Measurements from ENCODE around the gene RGS3.

The RGS3 gene

GRCh38 chr9:113570106-113570505 is 106.6 kb downstream of the RGS3 start:
- TF ChIP-seq EP300 (IDR thresholded peaks at IDR 0.05; ENCODE audit: borderline replicate concordance), result no peak
- TF ChIP-seq NFIC (IDR thresholded peaks at IDR 0.05), result no peak
- no peak for TF ChIP-seq CEBPB (IDR thresholded peaks at IDR 0.05)
- no peak for TF ChIP-seq TCF12 (IDR thresholded peaks at IDR 0.05; ENCODE audit: low read depth)
- TF ChIP-seq EGR1 (IDR thresholded peaks at IDR 0.05), result no peak
- no peak for TF ChIP-seq ZBTB7A (IDR thresholded peaks at IDR 0.05; ENCODE audit: low read depth)
- TF ChIP-seq FOXM1 (IDR thresholded peaks at IDR 0.05; ENCODE audit: borderline replicate concordance, low read depth), result no peak
- TF ChIP-seq, protein P1, sequence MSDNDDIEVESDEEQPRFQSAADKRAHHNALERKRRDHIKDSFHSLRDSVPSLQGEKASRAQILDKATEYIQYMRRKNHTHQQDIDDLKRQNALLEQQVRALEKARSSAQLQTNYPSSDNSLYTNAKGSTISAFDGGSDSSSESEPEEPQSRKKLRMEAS (IDR thresholded peaks at IDR 0.05), result no peak

DNA sequence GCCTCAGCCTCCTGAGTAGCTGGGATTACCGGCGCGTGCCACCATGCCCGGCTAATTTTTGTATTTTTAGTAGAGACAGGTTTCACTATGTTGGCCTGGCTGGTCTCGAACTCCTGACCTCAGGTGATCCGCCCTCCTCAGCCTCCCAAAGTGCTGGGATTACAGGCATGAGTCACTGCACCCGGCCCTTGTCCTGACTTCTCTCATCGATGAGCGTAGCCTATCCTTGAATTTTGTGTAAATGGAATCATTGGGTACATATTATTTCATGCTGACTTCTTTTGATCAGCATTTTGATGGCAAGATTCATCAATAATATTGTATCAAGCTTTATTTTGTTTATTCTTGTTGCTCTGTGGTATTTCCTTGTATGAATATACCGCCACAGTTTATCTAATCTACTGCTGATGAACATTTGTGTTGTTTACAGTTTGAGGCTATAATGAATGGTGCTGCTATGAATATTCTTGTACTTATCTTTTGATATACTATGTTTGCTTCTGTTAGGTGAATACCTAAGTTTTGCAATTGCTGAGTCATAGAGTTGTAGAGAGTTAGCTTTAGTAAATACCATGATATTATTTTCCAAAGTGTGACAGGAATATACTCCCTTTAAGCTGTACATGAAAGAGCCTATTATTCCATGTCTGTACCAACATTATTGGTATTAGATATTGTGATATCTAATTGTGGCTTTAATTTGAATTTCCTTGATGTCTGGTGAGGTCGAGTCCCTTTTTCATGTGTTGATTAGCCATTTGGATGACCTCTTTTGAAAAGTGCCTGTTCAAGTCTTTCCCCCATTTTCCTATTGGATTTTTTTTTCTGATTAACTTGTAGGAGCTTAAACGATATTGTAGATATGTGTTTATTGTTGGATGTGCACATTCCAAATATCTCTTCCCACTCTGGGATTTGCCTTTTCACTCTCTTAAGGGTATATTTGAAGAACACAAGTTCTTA is 107.5 kb downstream of the RGS3 start:
- TF ChIP-seq CEBPB (IDR thresholded peaks at IDR 0.05) (no peak), RAD21 (IDR thresholded peaks at IDR 0.05; ENCODE audit: low read depth) (no peak)

GRCh38 chr9:113572076-113572861 is 108.7 kb downstream of the RGS3 start:
- no peak for TF ChIP-seq TAF1 (IDR thresholded peaks at IDR 0.05; ENCODE audit: low read depth)

GRCh38 chr9:113573046-113573958 is 109.8 kb downstream of the RGS3 start:
- no peak for TF ChIP-seq NFIC (IDR thresholded peaks at IDR 0.05)
- TF ChIP-seq RAD21 (IDR thresholded peaks at IDR 0.05; ENCODE audit: low read depth), result no peak
- TF ChIP-seq, protein P2, sequence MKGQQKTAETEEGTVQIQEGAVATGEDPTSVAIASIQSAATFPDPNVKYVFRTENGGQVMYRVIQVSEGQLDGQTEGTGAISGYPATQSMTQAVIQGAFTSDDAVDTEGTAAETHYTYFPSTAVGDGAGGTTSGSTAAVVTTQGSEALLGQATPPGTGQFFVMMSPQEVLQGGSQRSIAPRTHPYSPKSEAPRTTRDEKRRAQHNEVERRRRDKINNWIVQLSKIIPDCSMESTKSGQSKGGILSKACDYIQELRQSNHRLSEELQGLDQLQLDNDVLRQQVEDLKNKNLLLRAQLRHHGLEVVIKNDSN (IDR thresholded peaks at IDR 0.05), result no peak
- no peak for TF ChIP-seq EP300 (IDR thresholded peaks at IDR 0.05; ENCODE audit: borderline replicate concordance)
- TF ChIP-seq, protein P1 (IDR thresholded peaks at IDR 0.05), result no peak
- TF ChIP-seq YY1 (IDR thresholded peaks at IDR 0.05; ENCODE audit: low read depth), result no peak
- TF ChIP-seq TCF12 (IDR thresholded peaks at IDR 0.05; ENCODE audit: low read depth), result no peak
- no peak for TF ChIP-seq TAF1 (IDR thresholded peaks at IDR 0.05; ENCODE audit: low read depth)
- TF ChIP-seq FOXM1 (IDR thresholded peaks at IDR 0.05; ENCODE audit: borderline replicate concordance, low read depth), result no peak
- TF ChIP-seq, protein P3, sequence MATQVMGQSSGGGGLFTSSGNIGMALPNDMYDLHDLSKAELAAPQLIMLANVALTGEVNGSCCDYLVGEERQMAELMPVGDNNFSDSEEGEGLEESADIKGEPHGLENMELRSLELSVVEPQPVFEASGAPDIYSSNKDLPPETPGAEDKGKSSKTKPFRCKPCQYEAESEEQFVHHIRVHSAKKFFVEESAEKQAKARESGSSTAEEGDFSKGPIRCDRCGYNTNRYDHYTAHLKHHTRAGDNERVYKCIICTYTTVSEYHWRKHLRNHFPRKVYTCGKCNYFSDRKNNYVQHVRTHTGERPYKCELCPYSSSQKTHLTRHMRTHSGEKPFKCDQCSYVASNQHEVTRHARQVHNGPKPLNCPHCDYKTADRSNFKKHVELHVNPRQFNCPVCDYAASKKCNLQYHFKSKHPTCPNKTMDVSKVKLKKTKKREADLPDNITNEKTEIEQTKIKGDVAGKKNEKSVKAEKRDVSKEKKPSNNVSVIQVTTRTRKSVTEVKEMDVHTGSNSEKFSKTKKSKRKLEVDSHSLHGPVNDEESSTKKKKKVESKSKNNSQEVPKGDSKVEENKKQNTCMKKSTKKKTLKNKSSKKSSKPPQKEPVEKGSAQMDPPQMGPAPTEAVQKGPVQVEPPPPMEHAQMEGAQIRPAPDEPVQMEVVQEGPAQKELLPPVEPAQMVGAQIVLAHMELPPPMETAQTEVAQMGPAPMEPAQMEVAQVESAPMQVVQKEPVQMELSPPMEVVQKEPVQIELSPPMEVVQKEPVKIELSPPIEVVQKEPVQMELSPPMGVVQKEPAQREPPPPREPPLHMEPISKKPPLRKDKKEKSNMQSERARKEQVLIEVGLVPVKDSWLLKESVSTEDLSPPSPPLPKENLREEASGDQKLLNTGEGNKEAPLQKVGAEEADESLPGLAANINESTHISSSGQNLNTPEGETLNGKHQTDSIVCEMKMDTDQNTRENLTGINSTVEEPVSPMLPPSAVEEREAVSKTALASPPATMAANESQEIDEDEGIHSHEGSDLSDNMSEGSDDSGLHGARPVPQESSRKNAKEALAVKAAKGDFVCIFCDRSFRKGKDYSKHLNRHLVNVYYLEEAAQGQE (IDR thresholded peaks at IDR 0.05; ENCODE audit: low read depth), result no peak
- TF ChIP-seq TEAD4 (IDR thresholded peaks at IDR 0.05), result no peak
- no peak for TF ChIP-seq CEBPB (IDR thresholded peaks at IDR 0.05)
- no peak for TF ChIP-seq CREB1 (IDR thresholded peaks at IDR 0.05; ENCODE audit: low read depth)

- TF ChIP-seq YY1 (IDR thresholded peaks at IDR 0.05; ENCODE audit: low read depth), result no peak
These were observed 110.4 kb downstream of the RGS3 start for GRCh38 chr9:113573959-113574352.

GRCh38 chr9:113574441-113575262 is 111.1 kb downstream of the RGS3 start:
- TF ChIP-seq, protein P3 (IDR thresholded peaks at IDR 0.05; ENCODE audit: low read depth), result no peak
- TF ChIP-seq CREB1 (IDR thresholded peaks at IDR 0.05; ENCODE audit: low read depth) (no peak), TAF1 (IDR thresholded peaks at IDR 0.05; ENCODE audit: low read depth) (no peak)

Data from Ishikawa (cell line).